HepG2 (cell line): ENCODE data around the gene SF3B2. TPM values are rescaled to one million over a fixed set of nuclear protein-coding genes. Genes with fewer than 3 reads are reported as not detected.
A peak's percentile ranks its signal among the peaks of the same experiment; 100 is the strongest.

Experiments used
- BATF2 ChIP-seq: sonication (generic); formaldehyde crosslinking; IDR thresholded peaks from 2 replicates; pipeline ENCODE4 v1.8.0; 2022; ENCODE audit warnings: mild to moderate bottlenecking, missing genetic modification reagents, moderate library complexity
- CBX5 ChIP-seq: sonication (generic); formaldehyde crosslinking; IDR thresholded peaks from 2 replicates; pipeline ENCODE4 v1.4.0; 2020; ENCODE audit warnings: missing genetic modification reagents, borderline replicate concordance
- CTCF ChIP-seq: sonication (generic); formaldehyde crosslinking; IDR thresholded peaks from 2 replicates; pipeline ENCODE4 v1.5.0; 2020; ENCODE audit warnings: mild to moderate bottlenecking, missing genetic modification reagents, moderate library complexity
- DBP ChIP-seq: sonication (generic); formaldehyde crosslinking; IDR thresholded peaks from 2 replicates; pipeline ENCODE4 v1.4.0; 2020; ENCODE audit warnings: missing genetic modification reagents; ENCODE audit errors: not compliant biosample characterization
- HIVEP1 ChIP-seq: sonication (generic); formaldehyde crosslinking; IDR thresholded peaks from 2 replicates; pipeline ENCODE4 v1.4.0; 2020; ENCODE audit warnings: mild to moderate bottlenecking, missing genetic modification reagents
- HOMEZ ChIP-seq: IDR thresholded peaks from 2 replicates; pipeline ENCODE4 v1.6.1; 2016; ENCODE audit warnings: low read depth
- NFYC ChIP-seq: IDR thresholded peaks from 2 replicates; pipeline ENCODE4 v1.6.1; 2016; ENCODE audit warnings: missing genetic modification reagents, missing compliant biosample characterization
- NR0B2 ChIP-seq: sonication (generic); formaldehyde crosslinking; IDR thresholded peaks from 2 replicates; pipeline ENCODE4 v1.4.0; 2020; ENCODE audit warnings: mild to moderate bottlenecking, missing genetic modification reagents
- RARA ChIP-seq: IDR thresholded peaks from 2 replicates; pipeline ENCODE4 v1.6.1; 2016; ENCODE audit warnings: missing genetic modification reagents, missing compliant biosample characterization
- SAP130 ChIP-seq: IDR thresholded peaks from 2 replicates; pipeline ENCODE4 v1.6.1; 2016; ENCODE audit warnings: low read depth
- SMC3 ChIP-seq: IDR thresholded peaks from 2 replicates; pipeline ENCODE4 v1.6.1; 2011; ENCODE audit warnings: low read length, improper control_type of control experiment
- SOX6 ChIP-seq, 2 experiments: fragments of 450-650 bp in 1 of 2; sonication (generic) in 1 of 2; formaldehyde crosslinking in 1 of 2; IDR thresholded peaks; 2 replicates each; pipeline versions ENCODE4 v1.4.0 to v1.6.1; 2017 to 2020; ENCODE audit warnings: antibody characterized with exemption in 1 of 2, mild to moderate bottlenecking in 1 of 2, missing genetic modification reagents in 1 of 2
- TEAD3 ChIP-seq: optimal IDR thresholded peaks from 2 replicates; pipeline ENCODE3; 2016; ENCODE audit warnings: borderline replicate concordance
- TFDP2 ChIP-seq: sonication (generic); formaldehyde crosslinking; IDR thresholded peaks from 2 replicates; pipeline ENCODE4 v1.4.0; 2020; ENCODE audit warnings: missing genetic modification reagents
- THAP11 ChIP-seq: IDR thresholded peaks from 2 replicates; pipeline ENCODE4 v1.6.1; 2016; ENCODE audit warnings: missing biosample characterization, missing genetic modification reagents
- ZNF414 ChIP-seq: sonication (generic); formaldehyde crosslinking; IDR thresholded peaks from 2 replicates; pipeline ENCODE4 v1.5.0; 2020; ENCODE audit warnings: missing genetic modification reagents
- ZNF501 ChIP-seq: sonication (generic); formaldehyde crosslinking; IDR thresholded peaks from 2 replicates; pipeline ENCODE4 v1.5.1; 2020; ENCODE audit warnings: mild to moderate bottlenecking, moderate library complexity, missing genetic modification reagents
- ZNF766 ChIP-seq: sonication (generic); formaldehyde crosslinking; IDR thresholded peaks from 2 replicates; pipeline ENCODE4 v1.5.0; 2020; ENCODE audit warnings: missing genetic modification reagents, borderline replicate concordance
- ZNF784 ChIP-seq: sonication (generic); formaldehyde crosslinking; IDR thresholded peaks from 2 replicates; pipeline ENCODE4 v1.5.1; 2020; ENCODE audit warnings: missing genetic modification reagents, mild to moderate bottlenecking, borderline replicate concordance
- ZSCAN31 ChIP-seq: sonication (generic); formaldehyde crosslinking; IDR thresholded peaks from 2 replicates; pipeline ENCODE4 v1.5.0; 2020; ENCODE audit warnings: low read depth, mild to moderate bottlenecking, missing genetic modification reagents
- polyA plus RNA-seq, 8 experiments: library from polyadenylated mRNA; depleted of rRNA in 3 of 8; stranded (reverse) in 7 of 8; unstranded in 1 of 8; fragments of >200 nt; fragmentation: Illumina TruSeq in 4 of 8; extraction: Trizol in 4 of 8; gene quantifications; 2 replicates each; pipeline versions ENCODE4 v1.2.1 to v1.2.3, GENCODE V29; 2011 to 2016; ENCODE audit warnings: low read depth in 4 of 8, missing spikeins in 1 of 8, mixed read lengths in 1 of 8; ENCODE audit not compliant: insufficient read depth in 1 of 8
- total RNA-seq, 5 experiments: library from RNA; depleted of rRNA; stranded (reverse); fragments of >200 nt; fragmentation: Illumina TruSeq; extraction: Trizol; gene quantifications; 2 replicates each; pipeline ENCODE4 v1.2.3, GENCODE V29; 2016; ENCODE audit warnings: low read depth in 1 of 5

Gene SF3B2
- total and polyA plus RNA-seq, 2 of the 13 experiments (the other 11 are each of a cell fraction or from before 2014, with no cell fraction given), result 70.4 to 153 TPM

- TF ChIP-seq SMC3, result peak; percentile 72
- TF ChIP-seq SAP130 (CRISPR knock-in tag), result 0 out of 2 replicates have a peak, but pooled peaks have one; percentile 13
- peak; percentile 87 for TF ChIP-seq CTCF
- TF ChIP-seq NR0B2 (CRISPR knock-in tag), result no peak
- no peak for TF ChIP-seq ZNF766 (CRISPR knock-in tag)
- no peak for TF ChIP-seq ZNF414 (CRISPR knock-in tag)
- TF ChIP-seq ZNF501, result no peak
- TF ChIP-seq BATF2 (CRISPR knock-in tag), result no peak
- TF ChIP-seq ZSCAN31 (CRISPR knock-in tag), result no peak
- TF ChIP-seq CBX5 (CRISPR knock-in tag), result peak; percentile 26; the same call in 1 of the 2 replicates
- TF ChIP-seq TFDP2 (CRISPR knock-in tag), result no peak
- no peak for TF ChIP-seq SOX6 (IDR thresholded peaks at IDR 0.05)
- TF ChIP-seq SOX6 (CRISPR knock-in tag; IDR thresholded peaks at IDR 0.05), result no peak
- TF ChIP-seq RARA (CRISPR knock-in tag), result 0 out of 2 replicates have a peak, but pooled peaks have one; percentile 12
- TF ChIP-seq TEAD3 (CRISPR knock-in tag), result peak; percentile 20
- 0 out of 2 replicates have a peak, but pooled peaks have one; percentile 41 for TF ChIP-seq THAP11 (CRISPR knock-in tag)
- TF ChIP-seq NFYC (CRISPR knock-in tag), result no peak
- TF ChIP-seq HIVEP1 (CRISPR knock-in tag), result no peak
- no peak for TF ChIP-seq HOMEZ (CRISPR knock-in tag)
- TF ChIP-seq ZNF784 (CRISPR knock-in tag), result no peak
- no peak for TF ChIP-seq DBP (CRISPR knock-in tag)
Observed at GRCh38 chr11:66068154-66068821, 16.1 kb downstream of the SF3B2 start (continued).
